ENCODE data around the gene RTL1. TPM values are rescaled to one million over a fixed set of nuclear protein-coding genes. Genes with fewer than 3 reads are reported as not detected.

RTL1 gene
- total and polyA plus RNA-seq, 11 donors: not detected

DNA sequence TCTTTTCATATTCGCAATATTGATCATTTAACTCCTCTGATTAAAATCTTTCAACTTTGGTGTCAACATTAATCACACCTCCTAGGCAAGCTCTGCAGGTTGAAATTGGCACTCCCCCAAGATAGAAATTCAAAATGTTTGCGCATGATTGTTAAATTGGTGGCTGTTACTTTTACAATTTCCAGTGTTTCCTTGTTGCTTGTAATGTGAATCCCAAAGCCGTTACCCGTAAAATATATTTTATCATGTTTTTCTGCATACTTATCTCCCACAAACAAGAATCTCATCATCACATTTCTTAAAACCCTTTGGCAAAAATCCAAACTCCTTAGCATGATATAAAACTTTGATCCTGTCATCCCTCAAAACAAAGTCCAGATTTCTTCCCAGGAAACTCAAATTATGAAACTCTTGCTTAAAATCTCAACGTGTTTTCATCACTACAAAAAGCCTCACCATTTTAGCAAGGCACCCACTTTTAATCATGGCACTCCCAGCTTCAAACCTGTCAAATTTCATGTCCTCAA, 14.7 kb downstream of the RTL1 start:
- WGBS, 4 donors: 70 to 75% (median 72%) methylated on average over 5 of the region's 5 CpGs
- no peaks in the 10 kb centered on the region for H3K9me3 ChIP-seq
- DNase-seq (no peak), ATAC-seq (no peak)
- TF ChIP-seq, protein P1, sequence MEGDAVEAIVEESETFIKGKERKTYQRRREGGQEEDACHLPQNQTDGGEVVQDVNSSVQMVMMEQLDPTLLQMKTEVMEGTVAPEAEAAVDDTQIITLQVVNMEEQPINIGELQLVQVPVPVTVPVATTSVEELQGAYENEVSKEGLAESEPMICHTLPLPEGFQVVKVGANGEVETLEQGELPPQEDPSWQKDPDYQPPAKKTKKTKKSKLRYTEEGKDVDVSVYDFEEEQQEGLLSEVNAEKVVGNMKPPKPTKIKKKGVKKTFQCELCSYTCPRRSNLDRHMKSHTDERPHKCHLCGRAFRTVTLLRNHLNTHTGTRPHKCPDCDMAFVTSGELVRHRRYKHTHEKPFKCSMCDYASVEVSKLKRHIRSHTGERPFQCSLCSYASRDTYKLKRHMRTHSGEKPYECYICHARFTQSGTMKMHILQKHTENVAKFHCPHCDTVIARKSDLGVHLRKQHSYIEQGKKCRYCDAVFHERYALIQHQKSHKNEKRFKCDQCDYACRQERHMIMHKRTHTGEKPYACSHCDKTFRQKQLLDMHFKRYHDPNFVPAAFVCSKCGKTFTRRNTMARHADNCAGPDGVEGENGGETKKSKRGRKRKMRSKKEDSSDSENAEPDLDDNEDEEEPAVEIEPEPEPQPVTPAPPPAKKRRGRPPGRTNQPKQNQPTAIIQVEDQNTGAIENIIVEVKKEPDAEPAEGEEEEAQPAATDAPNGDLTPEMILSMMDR (IDR thresholded peaks at IDR 0.05): no peak
- TF ChIP-seq POLR2A (IDR thresholded peaks at IDR 0.05): no peak
- H3K27me3 ChIP-seq: peaks cover 0 to 23% (median 0%) of the 10 kb centered on the region in 9 donors
- no peaks in the 10 kb centered on the region for H3K36me3 ChIP-seq
- no peak overlapping the region for H3K4me3 ChIP-seq
- no peaks in the 10 kb centered on the region for H3K4me1 ChIP-seq
- no peak overlapping the region for H3K27ac ChIP-seq
- intact Hi-C loops (cut with DNase I): no loop called here

DNA sequence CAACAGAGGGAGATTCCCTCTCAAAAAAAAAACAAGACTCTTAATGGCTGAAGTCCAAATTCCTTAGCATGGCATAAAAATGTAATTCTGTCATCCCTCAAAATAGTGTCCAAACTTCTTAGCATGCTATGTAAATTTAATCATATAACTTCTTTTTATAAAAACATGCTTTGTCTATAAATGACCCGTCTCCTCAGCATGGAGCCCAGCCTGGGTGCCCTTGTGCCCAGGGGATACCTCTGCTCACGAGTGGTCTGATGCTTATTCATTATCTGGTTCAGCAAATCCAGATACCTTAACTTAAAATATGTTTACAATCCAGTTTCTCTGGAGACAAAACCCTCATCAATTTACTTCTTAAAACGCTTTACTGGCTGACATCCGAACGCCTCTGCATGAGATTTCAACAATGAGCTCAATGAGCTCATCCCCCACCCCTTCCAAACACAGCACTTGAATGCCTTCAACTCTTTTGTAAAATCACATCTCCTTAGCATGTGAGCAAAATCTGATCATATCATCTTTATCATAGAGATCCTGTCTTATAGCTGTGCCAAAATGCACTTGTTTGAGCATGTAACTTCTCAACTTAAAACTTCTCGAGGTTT, 15.7 kb downstream of the RTL1 start:
- TF ChIP-seq POLR2A (IDR thresholded peaks at IDR 0.05): no peak
- TF ChIP-seq, protein P1 (IDR thresholded peaks at IDR 0.05): no peak
- H3K27ac ChIP-seq: no peak overlapping the region
- DNase-seq (peak in 1 of 5 donors; percentile 9), ATAC-seq (no peak)
- no peaks in the 10 kb centered on the region for H3K4me1 ChIP-seq
- no peak overlapping the region for H3K4me3 ChIP-seq
- intact Hi-C loops (cut with DNase I): no loop called here
- H3K27me3 ChIP-seq: peaks cover 0 to 18% (median 0%) of the 10 kb centered on the region in 9 donors
- 72 to 76% (median 73%) methylated on average over 6 of the region's 6 CpGs for WGBS, 4 donors
- no peaks in the 10 kb centered on the region for H3K9me3 ChIP-seq
- H3K36me3 ChIP-seq: no peaks in the 10 kb centered on the region

DNA sequence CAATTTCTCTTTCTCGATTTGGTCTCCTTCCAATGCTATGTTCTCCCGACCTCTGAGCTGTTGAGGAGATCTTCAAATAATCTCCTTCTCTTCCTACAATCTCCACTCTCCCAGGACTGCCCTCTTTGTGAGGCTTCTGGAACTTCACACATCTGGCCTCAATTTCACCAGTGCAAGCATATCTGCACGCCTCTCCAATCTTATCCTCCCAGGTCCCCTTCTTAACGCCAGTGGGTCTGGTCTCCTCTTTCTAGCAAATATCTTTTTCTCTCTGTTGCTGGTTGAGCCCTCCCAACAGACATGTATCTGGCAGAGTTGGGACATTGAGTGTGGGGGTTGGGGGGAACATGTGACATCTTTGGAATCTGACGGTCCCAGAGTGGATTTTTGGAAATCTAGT, 17.9 kb downstream of the RTL1 start:
- Histone ChIP-seq H3K36me3 (no peaks in the 10 kb centered on the region), H3K27me3 (peaks cover 0 to 7% (median 0%) of the 10 kb centered on the region in 9 donors), H3K4me1 (no peaks in the 10 kb centered on the region), H3K4me3 (no peak overlapping the region), H3K9me3 (no peaks in the 10 kb centered on the region), H3K27ac (no peak overlapping the region)
- TF ChIP-seq, protein P1 (IDR thresholded peaks at IDR 0.05): no peak
- ATAC-seq (no peak), DNase-seq (no peak)
- intact Hi-C loops (cut with DNase I): no loop called here
- WGBS, 4 donors: 38 to 50% (median 44%) methylated on average over 5 of the region's 5 CpGs

DNA sequence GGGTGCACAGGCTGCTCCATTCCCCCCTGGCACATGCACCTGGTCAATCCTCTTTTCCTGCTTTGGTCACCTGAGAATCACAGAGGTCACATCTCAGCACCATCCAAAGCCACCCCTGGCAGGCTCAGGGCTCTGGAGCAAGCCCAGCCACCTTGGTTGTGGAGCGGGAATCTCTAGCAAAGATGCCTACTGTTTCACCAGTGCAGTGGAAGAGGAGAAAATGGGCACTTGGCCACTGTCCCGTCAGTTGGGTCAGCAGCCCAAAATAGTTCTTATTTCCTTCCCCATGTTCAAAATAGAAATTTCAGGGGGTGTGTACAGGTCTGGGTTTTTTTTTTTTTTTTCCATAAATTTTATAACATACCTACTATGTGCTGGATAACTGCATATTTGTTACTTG, 18.3 kb downstream of the RTL1 start:
- no peaks in the 10 kb centered on the region for H3K4me1 ChIP-seq
- H3K27ac ChIP-seq: no peak overlapping the region
- DNase-seq: peak in 1 of 5 donors; percentile 18
- peaks cover 0 to 7% (median 0%) of the 10 kb centered on the region in 9 donors for H3K27me3 ChIP-seq
- no peak overlapping the region for H3K4me3 ChIP-seq
- no peak for TF ChIP-seq POLR2A (IDR thresholded peaks at IDR 0.05)
- TF ChIP-seq, protein P1 (IDR thresholded peaks at IDR 0.05): no peak
- intact Hi-C loops (cut with DNase I): no loop called here
- WGBS, 4 donors: 40 to 64% (median 55%) methylated on average over 2 of the region's 2 CpGs
- peak in 1 of 4 donors; percentile 12 for ATAC-seq
- H3K36me3 ChIP-seq: no peaks in the 10 kb centered on the region
- no peaks in the 10 kb centered on the region for H3K9me3 ChIP-seq

Data from heart left ventricle (tissue), 16 donors.